ENCODE data around the gene VDAC1.
"Not testable (repeated sequence)": the region's sequence is repeated elsewhere in the genome, so short reads cannot be mapped to it uniquely, and the experiment has no call there.

Gene VDAC1

GRCh38 chr5:133994297-133994989 lies 10.3 kb downstream of the VDAC1 start:
- DNase-seq = no peak

GRCh38 chr5:133993185-133993936 lies 11.4 kb downstream of the VDAC1 start:
- no peak for DNase-seq

GRCh38 chr5:133992429-133993155 lies 12.2 kb downstream of the VDAC1 start:
- DNase-seq = no peak

DNA sequence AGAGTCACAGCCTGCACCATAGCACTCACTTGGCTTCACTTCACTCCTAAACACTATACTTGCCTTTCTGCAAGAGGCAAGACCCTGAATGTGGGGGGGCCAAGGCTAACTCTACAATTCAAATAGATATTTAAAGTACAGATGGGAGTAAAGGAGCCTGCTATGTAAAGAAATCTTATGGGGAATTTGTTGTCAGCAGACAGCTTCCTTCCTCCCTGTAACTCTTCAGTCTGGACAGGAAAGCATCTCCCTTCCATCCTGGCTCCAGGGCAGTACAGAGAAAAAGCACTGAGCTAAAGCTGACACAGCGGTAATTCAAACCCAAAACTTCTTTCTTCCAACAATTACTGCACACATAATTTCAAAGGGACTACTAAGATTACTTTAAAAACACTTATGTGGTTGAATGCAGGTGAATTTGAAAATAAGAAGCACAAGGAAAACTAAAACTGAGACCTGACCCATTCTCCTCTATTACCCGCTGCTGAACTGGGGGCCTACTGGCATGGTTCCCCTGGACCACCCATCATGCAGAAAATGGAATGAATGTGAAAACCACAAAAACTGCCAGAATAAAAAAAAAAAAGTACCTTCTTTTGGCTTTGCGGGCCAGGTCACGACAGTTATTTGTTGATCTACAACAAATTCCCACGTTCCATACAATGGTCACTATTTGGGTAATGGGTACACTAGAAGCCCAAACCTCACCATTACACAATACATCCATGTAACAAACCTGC lies 13.4 kb downstream of the VDAC1 start:
- DNase-seq = no peak

DNA sequence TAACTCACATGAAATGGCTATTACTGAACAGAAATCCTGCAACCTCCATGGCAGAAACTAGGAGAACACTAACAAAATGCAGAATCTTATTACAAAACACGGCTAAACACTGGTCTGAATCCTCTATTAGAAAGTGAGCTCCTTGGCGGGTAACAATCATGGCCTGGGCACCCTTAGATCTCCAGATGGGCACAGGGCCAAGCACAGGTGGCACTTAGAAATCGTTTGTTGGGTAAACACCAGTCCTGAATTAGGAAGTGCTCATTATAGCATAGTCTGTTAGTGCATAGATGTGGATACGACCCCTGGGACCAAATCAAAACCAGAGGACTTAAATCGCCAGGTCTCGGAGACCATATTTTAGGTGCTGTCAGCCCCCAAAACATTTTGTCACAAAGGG lies 14.4 kb downstream of the VDAC1 start:
- DNase-seq = peak; percentile 23

GRCh38 chr5:133985540-133986180 lies 19.1 kb downstream of the VDAC1 start:
- no peak for DNase-seq

GRCh38 chr5:133983674-133984073 lies 21.1 kb downstream of the VDAC1 start:
- DNase-seq = no peak

DNA sequence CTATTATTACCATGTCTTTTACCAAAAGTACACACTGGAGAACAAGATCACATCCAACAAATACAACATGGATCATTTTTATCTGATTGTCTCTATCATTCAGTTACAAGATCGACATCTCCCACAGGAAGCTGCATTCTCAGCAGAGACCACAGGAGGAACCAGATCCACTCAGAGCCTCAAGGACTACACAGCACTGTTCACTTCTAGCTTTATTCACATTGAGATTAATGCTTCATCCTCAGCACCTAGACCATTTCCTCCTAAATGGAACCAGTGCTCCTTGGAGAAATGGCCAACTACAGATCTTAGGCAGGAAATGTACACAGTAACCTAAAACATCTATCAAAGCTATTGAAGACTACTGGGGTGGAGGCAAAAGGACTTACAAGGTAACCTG lies 23.1 kb downstream of the VDAC1 start:
- no peak for DNase-seq

GRCh38 chr5:133980652-133981051 lies 24.1 kb downstream of the VDAC1 start:
- DNase-seq = no peak

DNA sequence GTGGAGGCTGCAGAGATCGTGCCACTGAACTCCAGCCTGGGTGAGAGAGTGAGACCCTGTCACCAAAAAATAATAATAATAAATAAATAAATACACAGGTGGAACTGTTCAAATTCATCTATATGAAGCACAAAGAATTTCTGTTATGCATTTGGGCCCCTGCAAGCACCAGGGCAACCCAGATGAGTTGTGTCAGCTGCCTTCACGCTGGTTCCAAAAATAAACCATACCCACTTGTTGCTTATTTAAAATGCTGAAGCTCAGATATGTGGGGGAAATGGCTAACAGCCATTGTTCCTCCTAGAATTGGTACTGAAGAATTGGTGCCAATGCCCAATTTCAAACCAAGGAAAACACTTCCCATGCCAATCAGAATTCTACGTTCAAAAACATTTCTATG lies 25.8 kb downstream of the VDAC1 start:
- DNase-seq = no peak

DNA sequence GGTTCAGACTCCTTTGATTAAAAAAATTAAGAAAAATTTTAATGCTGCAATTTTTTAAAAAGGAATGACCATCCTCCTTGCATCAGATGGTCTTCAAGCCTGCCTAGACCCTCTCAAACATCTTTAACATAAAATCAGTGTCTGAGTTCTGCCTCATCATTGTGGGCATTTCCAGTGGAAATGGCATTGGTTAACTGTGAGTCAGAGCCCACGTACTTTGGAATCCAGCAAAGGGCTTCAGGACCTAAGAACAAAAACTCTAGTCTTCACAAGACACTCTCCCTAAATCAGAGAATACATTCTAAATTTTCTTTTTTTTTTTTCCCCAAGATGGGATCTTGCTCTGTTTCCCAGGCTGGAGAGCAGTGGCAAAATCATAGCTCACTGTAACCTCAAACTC lies 26.9 kb downstream of the VDAC1 start:
- no peak for DNase-seq

GRCh38 chr5:133977161-133977787 lies 27.5 kb downstream of the VDAC1 start:
- peak; percentile 93 for DNase-seq

DNA sequence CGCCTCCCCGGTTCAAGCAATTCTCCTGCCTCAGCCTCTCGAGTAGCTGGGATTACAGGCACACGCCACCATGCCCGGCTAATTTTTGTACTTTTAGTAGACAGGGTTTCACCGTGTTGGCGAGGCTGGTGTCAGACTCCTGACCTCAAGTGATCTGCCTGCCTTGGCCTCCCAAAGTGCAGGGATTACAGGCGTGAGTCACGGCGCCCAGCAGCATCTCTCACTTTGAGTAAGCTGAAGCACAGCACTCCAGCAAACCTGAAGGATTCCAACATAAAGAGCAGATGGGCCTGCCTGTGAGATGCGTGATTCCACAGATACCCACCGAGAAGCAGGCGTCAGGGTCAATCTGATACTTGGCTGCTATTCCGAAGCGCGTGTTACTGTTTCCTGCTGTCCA lies 29.2 kb downstream of the VDAC1 start:
- not testable (repeated sequence) for DNase-seq

- DNase-seq = no peak
Observed at GRCh38 chr5:133974142-133974541, 30.6 kb downstream of the VDAC1 start.

- no peak for DNase-seq
Observed at GRCh38 chr5:133970325-133970909, 34.4 kb downstream of the VDAC1 start.

- no peak for DNase-seq
Observed at GRCh38 chr5:133969654-133970324, 35.0 kb downstream of the VDAC1 start.

- peak; percentile 98 for DNase-seq
Observed at GRCh38 chr5:133968204-133968980, 36.4 kb downstream of the VDAC1 start, which contains the start of gene C5orf15. C5orf15 (minus strand) TSS chr5:133968625; CDS start chr5:133968584, 41 bp downstream.

GRCh38 chr5:133967698-133968203 lies 37.0 kb downstream of the VDAC1 start:
- DNase-seq = peak; percentile 8

GRCh38 chr5:133967124-133967523 lies 37.7 kb downstream of the VDAC1 start:
- DNase-seq = no peak

DNA sequence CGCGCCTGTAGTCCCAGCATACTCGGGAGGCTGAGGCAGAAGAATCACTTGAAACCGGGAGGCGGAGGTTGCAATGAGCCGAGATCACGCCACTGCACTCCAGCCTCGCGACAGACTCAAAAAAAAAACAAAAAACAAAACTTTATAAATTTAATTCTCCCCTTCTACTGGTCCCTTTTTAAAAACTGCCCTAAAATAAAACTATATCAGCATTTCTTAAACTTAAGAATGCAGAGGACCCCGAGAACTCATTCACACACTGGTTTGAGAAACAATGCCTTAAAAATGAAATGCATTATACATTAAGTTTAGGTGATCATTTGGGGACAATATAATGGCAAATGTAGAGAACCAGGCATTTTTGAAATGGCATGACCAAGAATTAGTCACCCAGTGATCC lies 38.7 kb downstream of the VDAC1 start:
- DNase-seq = no peak

Measured in RPMI8226 (cell line).